NCI-H1417 treated with DMSO at 0.1 percent for 48 hours (cell line): Measurements from ENCODE around the gene ORMDL1.

Experiments
- DNase-seq: peaks from one replicate; lab custom pipeline; 2025; lab: John Stamatoyannopoulos, UW

The ORMDL1 gene, protein sequence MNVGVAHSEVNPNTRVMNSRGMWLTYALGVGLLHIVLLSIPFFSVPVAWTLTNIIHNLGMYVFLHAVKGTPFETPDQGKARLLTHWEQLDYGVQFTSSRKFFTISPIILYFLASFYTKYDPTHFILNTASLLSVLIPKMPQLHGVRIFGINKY

DNA sequence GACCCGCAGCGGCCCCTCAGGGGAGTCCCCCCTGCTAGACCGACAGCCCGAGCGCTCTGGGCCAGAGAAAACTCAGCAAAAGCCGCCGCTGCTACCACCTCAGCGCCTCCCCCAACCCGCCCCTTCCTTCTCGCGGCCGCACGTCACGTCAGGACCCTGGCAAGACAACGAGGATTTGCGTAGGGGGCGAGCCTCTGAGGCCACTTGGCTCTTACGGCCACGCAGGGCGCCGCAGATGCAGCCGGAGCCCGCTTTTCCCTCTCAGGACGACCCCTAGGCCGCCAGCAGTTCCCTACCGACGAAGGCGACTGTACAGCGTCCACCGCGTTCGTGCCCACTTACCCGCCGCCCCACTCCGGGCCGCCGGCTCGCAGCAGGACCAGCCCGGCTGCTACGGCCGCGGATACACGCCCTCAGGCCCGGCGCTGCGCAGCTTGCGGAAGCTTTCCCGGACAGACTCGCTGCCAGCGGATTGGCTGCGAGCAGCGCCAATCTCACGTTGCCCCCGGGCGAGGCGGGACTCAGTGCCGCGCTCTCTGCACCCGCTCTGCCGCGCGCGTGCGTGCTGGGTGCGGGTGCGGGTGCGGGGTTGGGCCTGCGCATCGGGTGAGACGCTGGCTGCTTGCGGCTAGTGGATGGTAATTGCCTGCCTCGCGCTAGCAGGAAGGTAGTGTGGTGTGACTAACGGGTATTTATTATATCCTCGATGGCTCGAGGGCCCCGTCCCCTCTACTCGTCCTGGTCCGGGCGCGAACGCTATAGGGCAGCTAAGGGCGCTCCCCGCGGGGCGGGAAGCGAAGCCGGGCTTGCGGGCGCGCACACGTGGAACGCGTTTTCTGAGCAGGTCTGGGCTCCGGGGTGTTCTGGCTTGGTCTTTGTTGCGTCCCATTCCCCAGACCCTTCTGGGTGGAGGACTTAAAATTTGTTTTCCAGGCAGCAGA lies at the start of gene ORMDL1, which contains the start of gene PMS1:
TSS of gene ORMDL1 (minus strand) at position 413 of the 941 bp plus-strand sequence. CDS start 1,744 bp downstream, outside the sequence.
TSS of gene PMS1 (plus strand) at position 524 of the 941 bp plus-strand sequence. CDS start 7,360 bp downstream, outside the sequence.
- peak; percentile 84 for DNase-seq

DNA sequence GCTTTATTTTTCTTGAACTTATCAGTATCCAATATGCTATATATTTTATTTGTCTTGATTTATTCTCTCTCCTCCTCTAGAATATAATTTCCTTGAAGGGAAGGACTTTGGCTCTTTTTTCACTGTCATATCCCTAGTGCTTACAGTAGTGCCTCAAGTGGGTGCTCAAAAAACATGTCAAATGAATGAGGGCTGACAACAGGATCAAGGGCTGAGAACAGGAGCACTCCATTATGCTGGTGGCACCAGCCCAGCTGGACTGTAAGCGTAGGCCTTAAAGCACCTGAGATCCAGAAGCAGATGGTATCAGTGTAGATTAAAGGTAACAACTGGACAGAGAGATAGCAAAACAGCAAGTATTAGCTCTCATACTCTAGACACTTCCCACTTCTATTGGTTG lies 46.4 kb upstream of the ORMDL1 start:
- DNase-seq = no peak

DNA sequence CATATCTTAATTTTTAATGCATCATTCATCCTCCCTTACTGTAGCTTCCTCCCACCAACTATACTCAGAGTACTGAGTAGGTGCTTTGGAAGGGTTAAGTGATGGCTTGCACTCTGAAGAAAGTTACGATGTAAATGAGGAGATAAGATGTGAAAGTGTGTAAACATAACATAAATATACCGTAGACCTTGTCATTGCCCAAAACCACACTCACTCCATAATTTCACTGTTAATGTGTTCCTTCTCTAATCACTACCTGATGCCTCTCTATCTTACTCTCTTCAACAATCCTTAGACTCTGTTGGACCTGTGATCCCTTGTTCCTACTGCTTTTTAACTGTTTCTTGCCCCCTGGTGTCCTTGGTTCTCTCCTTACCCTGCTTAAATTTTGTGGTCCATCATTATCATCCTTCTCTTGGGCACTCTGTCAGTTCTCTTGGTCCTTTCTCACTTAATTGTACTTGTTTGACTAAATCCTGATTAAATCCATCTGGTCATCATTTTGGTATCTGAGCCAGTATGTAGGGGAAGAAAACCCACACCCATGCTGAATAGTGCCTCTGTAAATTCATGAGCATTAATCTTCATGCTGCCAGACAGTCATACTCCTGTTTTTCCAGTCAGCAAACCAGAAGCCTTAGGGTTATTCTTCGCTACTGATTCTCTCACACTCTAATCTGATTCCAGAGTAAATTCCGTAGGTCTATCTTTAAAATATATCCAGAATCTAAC lies 45.1 kb upstream of the ORMDL1 start:
- no peak for DNase-seq

DNA sequence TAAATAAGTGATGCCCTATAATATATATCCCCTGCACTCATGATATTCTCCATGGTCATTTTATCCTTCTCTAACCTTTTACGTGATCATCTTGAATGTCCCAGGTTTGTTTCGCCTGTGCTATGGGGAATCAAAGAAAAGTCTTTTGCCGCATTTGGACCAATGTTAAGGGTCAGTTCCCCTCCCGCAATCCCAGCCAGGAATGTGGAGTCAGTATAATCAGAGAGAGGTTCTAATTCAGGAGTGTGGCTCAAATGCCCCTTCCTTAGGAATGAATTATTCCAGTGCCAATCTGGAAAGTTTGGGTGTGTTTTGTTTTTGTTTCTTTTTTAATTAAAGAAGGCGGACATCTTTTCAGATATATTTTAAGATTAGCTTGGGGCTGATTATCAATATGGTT lies 41.9 kb upstream of the ORMDL1 start:
- DNase-seq = no peak

DNA sequence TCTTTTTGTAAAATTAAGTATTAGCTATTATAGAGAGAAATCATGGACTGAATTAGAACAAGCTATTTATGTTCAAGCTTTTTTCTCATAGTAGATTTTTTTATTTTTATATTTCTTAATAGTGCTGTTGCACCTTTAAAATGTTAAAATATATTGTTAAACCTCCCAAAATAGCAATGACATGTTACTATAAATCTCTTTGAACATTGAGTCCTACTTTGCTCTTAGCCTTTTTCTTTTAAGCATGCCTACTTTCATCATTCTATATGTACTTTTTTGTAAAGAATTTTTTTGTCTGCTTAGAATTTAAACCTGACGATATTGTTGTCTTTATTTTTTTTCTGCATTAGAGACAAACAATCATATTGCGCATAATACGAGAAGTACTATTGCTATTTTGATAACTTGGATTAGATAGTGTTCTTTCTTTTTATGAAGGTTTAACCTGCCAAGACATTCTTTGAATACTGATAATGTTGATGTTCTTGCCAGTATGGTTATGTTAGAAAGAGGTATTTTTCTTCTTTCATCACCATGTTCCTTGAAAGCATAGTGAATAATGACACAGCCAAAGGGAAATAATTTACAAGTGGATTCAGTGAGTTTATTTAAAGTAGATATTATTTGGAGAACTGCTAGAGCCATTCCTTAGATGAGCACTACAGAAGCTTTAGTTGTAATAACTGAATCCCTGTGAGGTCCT lies 40.7 kb upstream of the ORMDL1 start:
- no peak for DNase-seq

DNA sequence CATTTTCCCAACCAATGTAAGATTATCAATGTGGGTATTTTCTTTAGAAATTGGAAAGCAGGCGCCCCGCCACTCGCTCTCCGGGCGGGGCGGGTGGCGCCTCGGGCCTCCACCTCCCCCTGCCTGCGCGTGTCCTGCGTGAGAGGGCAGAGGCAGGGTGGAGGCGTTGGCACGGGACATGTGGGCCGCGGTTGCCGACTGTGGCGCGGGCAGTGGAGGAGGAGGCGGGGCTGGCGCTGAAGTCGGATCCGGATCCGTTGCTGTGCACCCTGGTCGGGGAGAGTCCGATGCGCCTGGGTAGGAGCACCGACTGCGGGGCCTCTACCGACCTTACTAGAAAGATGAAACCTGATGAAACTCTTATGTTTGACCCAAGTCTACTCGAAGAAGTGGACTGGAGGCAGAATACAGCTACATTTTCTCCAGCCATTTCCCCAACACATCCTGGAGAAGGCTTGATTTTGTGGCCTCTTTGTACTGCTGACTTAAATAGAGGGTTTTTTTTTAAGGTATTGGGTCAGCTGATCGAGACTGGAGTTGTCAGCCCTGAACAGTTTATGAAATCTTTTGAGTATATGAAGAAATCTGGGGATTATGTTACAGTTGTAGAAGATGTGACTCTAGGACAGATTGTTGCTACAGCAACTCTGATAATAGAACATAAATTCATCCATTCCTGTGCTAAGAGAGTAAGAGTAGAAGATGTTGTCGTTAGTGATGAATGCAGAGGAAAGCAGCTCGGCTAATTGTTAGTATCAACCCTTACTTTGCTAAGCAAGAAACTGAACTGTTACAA lies 38.0 kb upstream of the ORMDL1 start:
- no peak for DNase-seq

DNA sequence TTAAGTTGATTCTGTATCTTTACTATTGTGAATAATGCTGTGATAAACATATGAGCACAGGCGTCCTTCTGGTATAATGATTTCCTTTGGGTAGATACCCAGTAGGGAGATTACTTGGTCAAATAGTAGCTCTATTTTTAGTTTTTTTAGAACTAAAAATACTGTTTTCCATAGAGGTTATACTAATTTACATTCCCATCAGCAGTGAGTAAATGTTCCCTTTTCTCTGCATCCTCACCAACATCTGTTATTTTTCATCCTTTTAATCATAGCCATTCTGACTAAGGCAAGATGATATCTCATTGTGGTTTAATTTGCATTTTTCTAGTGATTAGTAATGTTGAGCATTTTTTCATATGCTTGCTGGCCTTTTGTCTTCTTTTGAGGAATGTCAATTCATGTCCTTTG lies 35.2 kb upstream of the ORMDL1 start:
- DNase-seq = no peak

DNA sequence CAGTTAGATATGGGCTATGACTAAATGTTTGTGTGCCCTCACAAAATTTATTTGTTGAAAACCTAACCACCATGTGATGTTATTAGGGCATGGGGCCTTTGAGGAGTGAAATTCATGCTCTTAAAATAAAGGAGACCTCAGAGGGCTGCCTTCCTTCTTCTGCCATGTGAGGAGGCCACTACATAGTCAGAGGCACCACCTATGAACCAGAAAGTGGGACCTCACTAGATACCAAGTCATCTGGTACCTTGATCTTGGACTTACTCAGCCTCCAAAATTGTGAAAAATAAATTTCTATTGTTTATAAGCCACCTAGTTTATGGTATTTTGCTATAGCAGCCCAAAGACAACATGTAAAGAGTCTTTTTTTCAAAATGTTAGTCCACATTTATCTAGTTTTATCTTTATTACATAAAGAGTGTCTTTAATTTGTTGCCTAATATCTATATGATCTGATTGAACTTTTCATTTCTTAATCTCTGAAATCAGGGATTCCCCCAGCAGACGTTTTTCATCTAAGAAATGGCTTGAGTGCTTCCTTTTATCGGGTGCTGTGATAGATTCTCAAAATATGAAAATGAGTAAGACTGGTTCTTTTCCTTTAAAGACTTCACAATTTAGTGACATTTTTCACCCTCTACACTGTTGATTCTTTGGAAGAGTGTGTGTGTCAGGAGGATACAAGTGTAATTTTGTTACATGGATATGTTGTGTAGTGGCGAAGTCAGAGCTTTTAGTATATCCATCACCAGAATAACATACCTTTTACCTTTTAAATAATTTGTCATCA lies 34.3 kb upstream of the ORMDL1 start:
- DNase-seq = no peak

DNA sequence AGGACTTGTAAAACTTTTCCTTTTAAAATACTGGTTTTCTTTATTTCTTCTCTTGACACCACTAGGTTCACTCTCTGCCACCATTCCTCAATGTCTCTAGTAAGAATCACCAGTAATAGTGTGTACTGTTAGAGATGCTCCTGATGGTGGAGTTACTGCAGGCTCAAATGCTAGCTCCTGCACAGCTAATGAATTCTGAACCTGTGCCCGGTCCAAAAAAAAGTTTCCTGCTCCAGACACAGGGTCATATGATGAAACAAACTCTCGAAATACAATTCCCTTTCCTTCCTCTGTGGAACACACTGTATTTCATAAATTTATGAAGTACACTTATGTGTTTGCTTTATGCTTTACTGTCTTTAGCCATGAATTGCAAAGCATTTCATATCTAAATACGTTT lies 19.3 kb upstream of the ORMDL1 start:
- DNase-seq = no peak

DNA sequence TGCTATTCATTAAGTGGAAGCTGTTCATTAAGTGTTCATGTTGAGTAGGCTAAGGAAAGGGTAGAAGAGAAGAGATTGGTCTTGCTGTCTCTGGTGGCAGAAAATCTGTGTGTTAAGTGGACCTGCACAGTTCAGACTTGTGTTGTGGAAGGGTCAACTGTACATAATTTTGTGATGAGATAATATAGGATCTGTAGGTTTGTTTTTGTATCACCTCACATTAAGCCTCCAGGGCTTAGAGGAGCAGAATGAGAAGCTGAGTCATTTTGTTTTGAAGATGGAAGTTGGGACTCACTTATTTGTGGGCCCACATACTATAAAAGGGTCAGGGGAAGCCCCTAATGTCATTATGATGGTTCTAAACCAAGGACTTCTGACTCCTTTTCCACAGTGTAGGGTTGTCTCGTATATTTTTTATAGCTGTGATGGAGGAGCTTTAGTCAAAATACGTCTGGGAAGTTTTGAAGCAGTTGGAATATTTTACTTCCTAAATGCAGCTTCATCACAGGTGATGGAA lies 18.3 kb upstream of the ORMDL1 start:
- no peak for DNase-seq

DNA sequence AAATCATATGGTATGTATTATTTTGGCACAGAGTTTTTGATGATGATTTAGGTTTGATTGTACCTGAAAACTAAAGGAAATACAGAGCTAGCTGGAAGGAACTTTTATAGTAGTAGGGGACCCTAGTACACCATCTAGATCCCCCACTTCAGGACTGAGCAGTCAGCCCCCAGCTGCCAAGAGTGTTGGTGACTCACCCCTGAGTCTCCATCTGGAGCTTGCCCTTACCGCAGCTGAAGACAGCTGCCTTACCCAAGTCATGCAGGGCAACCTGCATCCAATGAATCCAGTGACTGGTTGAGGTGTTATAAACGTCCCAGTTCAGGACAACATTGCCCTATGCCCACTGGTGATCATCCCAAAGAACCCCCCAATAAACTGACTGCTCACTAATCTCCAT lies 15.4 kb upstream of the ORMDL1 start:
- DNase-seq = no peak

DNA sequence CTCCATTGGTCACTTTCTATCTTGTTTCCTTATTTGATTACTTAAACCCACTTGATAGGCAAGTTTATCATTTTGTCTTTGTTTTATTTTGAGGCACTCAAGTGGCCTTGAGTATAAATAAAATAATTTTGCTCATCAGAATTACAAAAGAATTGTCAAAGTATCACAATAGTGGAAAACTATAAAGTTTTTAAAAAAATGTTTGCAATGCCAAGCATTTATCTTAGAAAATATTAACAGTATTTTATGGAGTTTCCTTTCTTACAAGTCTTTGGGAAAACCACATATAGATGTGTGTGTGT lies 14.8 kb upstream of the ORMDL1 start:
- no peak for DNase-seq

DNA sequence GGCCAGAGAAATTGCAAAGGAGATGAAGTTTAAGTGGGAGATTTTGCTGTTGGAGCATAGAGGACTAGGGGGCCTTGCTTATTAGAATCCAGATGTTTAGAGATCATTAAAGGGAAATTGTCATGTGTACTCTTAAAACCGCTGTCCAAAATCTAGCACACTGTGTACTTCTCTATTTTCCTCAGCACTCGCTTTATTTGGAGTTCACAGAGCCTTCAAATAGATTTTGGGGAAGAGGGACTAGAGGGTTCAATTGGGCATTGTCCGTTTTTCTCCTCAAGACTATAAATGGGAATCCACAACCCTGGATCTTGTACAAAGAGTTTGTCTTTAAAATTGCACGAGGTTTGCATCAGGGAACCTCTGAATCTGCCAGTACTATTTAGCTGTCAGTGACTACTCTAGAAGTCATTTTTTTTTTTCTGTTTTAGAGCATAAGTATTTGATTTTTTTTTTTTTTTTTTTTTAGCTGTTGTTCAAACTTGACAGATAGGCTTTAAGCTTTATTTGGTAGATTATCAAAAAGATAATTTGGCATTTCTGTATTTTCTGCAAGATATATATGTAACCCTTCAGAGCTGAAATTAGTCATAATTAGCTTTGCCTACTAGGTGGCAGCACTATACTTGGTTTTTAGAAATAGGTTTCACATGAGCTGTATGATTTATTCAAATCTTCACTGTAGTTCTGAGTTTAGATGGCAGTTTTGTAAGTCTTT lies 14.3 kb upstream of the ORMDL1 start:
- no peak for DNase-seq

DNA sequence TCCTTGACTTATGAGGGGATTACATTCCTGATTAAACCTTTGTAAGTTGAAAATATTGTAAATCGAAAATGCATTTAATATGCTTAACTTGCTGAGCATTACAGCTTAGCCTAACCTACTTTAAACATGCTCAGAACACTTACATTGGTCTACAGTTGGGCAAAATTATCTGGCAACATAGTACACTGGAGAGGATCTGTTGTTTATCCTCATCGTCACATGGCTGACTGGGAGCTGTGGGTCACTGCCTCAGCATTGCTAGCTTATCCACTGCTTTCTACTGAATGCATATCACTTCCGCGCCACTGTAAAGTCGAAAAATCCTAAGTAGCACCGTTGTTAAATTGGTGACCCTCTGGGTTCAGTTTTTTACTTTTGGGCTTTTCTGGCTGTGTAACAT lies 13.8 kb upstream of the ORMDL1 start:
- DNase-seq = no peak

DNA sequence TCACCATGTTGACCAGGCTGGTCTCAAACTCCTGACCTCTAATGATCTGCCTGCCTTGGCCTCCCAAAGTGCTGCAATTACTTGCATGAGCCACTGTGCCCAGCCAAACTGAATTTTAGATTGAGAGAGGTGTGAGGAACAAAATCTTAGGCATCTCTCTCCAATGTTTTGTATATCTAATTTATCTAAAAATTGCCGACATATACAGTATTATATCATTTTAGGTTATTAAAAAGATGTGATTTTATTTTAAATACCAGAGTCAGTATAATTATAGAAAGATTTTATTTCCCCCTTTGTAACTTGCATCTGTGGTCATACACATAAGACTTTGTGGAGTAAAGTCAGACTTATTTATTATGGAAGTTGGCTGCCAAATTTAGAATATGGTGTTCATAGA lies 10.2 kb upstream of the ORMDL1 start:
- DNase-seq = no peak

DNA sequence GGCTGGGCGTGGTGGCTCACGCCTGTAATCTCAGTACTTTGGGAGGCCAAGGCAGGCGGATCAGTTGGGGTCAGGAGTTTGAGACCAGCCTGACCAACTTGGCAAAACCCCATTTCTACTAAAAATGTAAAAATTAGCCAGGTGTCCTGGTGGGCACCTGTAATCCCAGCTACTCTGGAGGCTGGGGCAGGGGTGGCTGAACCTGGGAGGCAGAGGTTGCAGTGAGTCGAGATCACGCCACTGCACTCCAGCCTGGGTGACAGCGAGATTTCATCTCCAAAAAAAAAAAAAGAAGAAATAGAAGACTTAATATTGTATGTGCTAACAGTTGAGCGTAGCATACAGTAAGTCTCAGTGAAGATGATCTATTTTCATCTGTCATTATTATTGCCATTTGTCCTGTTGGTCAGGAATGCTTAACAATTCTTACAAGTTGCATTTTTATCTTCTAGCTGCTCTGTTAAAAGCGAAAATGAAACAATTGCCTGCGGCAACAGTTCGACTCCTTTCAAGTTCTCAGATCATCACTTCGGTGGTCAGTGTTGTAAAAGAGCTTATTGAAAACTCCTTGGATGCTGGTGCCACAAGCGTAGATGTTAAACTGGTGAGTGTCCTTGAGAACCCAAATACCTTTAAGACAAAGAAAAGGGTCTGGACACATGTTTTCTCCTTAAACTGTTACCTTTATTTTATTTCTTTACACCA lies 7.4 kb upstream of the ORMDL1 start:
- DNase-seq = no peak

DNA sequence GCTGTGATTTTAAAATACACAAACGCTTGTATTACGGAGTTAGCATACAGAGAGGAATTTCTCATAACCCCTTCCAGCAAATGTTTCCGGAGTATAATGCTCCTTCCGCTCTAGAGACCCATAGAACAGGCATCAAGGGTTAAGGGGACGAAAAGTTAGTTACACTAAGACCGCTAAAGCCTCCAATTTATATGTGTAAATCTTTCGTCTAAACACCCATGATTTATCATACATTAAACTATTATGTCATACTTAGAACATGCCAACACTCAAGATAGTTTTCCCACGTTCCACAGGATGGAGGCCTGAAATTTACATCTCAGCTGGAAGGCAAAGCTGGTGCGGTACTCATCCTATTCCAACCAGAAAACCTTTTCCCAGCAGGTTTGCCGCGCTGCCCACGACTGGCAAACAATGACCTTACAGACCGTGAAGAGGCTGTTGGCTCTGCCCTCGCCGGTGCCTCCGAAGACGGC lies 650 bp downstream of the ORMDL1 start:
- no peak for DNase-seq

DNA sequence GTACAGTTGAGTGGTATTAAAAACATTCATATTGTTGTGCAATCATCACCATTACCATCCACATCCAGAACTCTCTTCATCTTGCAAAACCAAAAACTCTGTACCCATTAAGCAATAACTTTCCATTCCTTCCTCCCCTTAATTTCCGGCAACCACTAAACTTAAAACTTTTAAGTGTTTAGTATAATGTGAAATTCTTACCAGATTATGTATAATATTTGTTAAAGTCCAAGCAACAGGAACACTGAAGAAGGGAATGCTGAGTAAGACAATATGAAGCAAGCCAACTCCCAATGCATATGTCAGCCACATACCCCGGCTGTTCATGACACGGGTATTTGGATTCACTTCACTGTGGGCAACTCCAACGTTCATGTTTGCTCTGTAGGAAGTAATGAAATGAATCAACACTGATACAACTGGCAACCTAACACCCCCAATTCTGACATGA lies 1.9 kb downstream of the ORMDL1 start:
- no peak for DNase-seq

DNA sequence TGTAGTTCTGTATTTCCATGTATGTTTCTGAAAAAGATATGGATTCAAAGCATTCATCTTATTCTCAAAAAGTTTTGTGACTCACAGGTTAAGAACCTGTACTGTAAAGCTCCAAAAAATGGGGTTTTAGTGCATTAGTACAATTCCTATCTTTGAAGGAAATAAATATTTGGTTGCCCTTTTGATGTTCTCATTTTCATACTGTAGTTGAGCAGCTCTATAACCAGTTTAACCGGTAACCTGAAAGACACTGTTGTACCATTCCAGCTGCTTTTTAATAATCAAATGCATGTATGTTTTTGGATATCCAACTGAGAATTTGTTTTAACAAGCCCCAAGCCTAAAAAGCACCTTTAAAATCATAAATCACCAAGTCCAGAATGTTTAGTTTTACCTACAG lies 11.9 kb downstream of the ORMDL1 start:
- no peak for DNase-seq
